NOMO-1 treated with dmso at 0.1 percent for 144 hours (cell line): ENCODE measurements around the gene GCNA.

Source experiments
- DNase-seq: peaks from one replicate; lab custom pipeline; 2025; ENCODE audit not compliant: unreplicated experiment; lab: John Stamatoyannopoulos, UW

The GCNA gene

DNA sequence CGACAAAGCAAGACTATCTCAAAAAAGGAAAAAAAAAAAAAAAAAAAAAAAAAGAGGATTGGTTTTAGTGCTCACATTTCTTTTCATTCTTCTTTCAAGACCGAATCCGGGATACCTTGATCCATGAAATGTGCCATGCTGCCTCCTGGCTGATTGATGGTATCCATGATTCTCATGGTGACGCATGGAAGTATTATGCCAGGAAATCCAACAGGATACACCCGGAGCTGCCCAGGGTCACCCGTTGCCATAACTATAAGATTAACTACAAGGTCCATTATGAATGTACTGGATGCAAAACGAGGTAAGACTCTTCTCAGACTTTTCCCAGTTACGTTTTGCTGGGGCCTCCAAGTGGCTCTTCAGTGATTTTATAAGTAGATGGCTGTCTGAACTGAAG, 34.0 kb downstream of the GCNA start:
- DNase-seq = no peak

DNA sequence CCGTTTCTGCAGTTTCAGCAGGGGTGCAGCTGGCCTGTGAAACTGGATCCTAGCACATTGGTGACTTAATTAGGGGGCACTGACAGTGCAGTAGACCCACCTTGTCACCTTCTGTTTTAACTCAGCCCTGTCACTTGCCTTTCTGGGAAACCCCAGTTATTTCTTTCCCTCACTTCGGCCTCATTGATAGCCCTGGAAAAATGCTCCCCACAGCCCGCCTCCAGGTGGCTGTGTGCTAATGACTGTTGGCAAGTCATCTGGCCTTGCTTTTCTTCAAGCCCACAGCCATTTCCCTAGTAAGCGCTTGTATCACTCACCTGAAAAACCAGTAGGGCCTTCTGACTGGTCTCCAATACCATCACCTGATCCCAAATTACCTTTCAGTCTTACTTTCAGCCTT, 36.8 kb downstream of the GCNA start:
- no peak for DNase-seq

DNA sequence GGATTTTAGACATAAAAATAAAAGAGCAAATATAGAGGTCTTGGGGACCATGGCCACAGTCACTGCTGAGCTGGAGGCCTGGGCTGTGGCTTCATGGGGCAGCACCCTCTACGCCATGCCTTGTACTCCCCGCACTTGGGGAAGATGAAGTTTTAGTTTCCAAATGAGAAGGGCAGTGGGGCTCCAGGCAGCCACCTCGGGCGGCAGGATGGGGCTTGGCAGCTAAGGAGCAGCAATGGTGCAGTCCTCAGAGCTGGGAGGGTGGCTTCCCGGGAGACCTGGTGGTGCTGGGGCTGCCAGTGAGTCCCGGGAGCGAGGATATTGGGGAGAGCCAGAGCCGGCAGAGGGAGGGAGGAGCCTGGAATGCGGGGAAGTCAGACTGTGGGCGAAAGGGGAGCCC, 37.7 kb downstream of the GCNA start:
- DNase-seq = no peak

DNA sequence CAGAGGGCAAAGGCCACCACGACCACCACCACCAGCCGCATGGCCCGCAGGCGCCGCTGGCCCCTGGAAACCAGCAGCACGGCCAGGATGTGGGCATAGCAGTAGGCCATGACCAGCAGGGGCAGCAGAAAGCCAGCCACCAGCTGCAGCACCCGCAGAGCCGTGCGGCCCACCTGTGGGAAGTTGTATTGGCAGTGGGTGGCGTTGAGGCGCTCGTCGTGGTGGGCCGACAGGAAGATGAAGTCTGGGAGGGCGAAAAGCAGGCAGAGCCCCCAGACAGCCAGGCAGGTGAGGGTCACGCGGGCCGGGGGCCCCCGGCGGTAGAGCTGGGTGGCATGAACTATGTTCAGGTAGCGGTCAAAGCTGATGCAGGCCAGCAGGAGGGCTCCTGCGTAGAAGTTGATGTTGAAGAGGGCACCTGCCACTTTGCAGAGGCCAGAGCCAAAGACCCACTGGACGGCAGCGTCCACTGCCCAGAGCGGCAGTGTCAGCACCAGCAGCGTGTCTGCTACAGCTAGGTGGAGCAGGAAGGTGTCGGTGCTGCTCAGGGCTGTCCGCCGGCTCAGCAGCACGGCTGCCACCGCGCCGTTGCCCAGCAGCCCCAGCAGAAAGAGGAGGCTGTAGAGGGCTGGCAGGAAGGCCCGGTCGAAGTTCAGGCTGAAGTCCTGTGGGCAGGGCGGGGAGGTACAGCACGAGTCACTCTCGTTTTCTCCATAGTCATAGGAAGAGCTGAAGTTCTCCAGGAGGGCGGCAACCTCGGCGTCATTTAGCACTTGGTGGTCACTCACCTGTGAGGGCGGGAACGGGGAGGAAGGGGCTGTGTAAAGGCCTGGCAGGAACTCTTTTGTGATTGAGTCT, 38.7 kb downstream of the GCNA start:
- DNase-seq = no peak

DNA sequence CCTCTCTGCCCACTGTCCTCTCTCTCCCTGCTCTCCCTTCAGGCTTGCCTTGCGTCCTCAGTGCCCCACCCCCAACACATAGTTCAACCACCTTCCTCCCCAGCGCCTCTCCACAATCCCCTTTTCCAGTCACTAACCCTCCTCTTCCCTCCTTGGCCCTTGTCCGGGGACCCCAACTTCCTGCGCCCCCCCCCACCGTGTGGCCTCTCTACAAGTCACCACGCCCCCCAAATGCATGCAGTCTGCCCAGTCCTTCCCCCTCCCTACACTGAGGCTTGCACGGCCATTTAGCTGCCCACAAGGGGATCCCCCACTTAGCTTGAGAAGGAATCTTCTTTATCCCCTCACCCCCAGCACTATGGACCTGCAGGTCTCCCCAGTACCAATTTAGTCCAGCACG, 39.5 kb downstream of the GCNA start:
- no peak for DNase-seq

DNA sequence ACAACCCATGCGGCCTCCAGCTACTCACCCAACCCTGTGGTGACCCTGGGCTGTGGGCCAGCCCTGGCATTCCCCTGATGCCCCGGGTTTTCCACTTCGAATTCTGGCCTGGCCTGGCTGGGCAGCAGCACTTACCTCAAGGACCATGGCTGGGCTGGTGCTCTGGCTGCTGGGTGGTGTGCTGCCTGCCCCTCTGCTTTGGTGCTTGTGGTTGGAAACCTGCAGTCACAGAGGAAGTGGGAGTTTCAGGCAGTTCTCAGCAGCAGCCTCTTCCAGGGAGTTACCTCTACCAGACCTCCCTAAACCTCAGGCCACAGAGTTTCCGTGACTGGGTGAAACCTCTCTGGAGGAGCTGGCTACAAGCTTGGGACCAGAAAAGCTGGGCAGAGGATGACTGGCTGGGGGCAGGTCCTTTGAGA, 40.1 kb downstream of the GCNA start, which contains the start of gene CXCR3:
CXCR3 (minus strand) TSS at position 209 of the 419 bp plus-strand sequence; CDS start at position 147, 62 bp downstream.
- peak; percentile 24 for DNase-seq

DNA sequence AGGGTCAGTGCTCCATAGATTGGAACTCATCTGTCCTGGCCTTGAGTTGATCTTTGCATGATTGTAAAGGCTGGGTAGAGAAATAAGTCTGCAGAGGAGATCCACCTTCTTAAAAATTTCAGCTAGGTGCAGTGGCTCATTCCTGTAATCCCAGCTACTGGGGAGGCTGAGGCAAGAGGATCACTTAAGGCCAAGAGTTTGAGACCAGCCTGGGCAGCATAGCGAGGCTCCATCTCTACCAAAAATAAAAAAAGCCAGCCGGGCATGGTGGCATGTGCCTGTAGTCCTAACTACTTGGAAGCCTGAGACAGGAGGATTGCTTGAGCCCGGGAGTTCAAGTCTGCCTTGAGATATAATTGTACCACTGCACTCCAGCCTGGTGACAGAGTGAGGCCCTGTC, 40.5 kb downstream of the GCNA start:
- no peak for DNase-seq

DNA sequence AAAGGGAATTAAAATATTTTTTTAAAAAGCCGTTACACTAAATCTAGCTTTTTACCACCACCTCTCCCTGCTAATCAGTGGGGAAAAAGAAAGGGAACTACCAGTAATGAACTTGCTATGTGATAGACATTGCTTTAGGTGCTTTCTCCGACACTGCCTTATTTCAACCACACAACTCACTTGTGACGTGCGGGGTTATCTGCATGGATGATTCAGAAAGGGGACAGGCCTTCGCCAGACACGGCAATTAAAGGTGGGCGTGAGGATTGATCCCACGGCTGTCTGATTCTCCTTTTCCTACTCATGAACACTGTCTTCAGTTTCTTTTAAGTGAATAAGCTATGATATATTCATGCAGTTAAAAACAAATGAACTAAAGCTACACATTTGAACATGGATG, 41.0 kb downstream of the GCNA start:
- no peak for DNase-seq

DNA sequence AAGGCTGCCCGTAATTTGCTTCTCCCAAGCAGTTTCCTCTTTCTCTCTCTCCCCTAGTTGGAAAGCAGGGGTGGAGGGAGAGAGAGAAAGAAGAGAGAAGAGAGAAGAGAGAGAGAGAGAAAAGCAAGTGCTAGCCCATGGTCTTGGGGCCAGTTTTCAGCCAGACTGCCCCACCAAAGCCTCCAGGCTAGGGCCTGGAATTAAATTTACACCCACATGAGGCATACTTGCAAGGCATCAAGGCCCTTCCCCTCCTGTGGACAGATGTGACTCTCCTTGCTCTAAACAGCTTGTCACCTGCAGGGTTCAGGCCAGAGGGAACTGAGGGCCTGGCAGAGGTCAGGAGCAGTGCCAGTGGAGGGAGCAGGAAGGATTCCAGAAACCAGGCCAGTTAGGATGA, 41.7 kb downstream of the GCNA start:
- no peak for DNase-seq

DNA sequence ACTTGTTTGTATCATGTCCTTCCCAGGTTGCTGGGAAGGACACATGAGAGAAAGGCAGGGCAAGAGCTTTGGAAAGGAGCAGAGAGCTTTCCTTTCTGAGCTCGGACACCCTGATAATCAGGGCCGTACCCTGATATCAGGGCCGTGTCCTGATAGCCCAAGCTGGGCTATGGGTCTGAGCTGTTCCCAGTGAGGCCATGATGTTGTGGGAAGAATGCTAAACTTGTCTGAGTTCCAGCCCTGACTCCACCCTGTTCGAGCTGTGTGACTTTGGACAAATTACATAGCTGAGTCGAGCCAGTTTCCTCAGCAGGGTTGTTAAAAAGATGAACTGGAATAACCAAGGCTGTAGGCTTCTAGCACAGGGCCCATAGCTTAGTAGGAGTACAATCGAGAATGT, 43.4 kb downstream of the GCNA start:
- no peak for DNase-seq

DNA sequence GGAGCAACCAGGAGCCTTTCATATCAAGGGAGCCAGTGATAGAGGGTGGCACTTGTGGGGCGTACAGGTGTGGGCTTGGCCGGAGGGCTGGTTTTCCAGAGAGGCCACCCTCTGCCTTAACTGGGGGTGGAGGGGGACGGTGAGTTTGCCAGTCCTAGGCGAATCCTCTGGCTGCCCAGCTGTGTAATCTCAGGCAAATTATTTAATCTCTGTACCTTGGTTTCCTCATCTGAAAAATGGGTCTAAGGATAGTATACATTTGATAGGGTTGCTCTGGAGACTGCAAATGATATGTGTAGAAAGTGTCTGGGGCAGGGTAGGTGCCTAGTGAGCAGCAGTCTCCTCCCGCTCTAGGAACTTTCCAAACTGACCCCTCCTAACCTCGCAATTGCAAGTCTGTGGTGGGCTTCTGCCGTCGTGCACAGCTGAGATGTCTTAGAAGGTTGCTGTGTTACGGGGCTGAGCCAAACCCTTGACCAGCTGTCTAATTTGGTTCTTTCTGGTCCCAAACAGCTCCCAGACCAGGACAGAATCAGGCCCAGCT, 43.9 kb downstream of the GCNA start:
- DNase-seq = no peak

DNA sequence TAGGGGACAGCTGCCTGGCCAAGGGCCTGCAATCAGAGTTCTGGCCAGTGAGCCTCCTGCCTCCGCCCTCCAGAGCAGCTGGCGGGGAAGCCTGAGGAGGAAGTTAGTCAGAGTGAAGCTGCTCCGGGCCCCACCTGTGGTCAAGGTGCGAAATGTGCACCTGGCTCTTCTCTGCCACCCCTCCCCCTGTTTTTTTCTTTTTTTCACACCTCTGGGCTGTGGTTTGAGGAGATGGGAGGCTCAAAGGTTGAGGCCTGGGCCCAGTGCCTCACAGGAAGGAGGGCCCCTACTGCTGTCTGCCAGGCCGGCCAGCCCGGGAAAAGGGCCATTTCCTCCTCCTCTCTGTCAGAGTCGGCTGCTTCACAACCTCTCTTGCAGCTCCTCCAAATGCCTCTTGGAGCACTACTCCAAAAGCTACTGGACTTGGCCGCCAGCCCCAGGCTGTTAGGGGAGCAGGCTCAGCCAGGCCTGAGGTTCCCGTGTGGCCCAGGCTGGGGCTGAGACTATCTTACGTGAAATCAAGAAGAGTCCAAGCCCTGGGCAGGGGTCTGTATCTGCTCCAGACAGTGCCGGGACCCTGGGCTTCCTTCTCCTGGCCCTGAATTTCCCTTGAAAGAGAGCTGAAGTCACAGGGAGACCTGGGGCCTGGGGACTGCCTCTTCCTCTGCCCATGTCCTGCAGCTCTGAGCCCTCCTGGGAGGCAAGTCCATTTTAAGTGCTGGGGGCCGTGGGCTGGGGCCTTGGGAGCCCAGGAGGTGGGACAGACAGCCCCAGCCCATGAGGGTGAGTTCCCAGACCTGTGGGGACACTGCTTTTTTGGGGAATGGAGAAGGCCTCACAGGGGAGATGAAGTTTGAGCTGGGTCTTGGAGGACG, 44.6 kb downstream of the GCNA start:
- DNase-seq = peak; percentile 31

DNA sequence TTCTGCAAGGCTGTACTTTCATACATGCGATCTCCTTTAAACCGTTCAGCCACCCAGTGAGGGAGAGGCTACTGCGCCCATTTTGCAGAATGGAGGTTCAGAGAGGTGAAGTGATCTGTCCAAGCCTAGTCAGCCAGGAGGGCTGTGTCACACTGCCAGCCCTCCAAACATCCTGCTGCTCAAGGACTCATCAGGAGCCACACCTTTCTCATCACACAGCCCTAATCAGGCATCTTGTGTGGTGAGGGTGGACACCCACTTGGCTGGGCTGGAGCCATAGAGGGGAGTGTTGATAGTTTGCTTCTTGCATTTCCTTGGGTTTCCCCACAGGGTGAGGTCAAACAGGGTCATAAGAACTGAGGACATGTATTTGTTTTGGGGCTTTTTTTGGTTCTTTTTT, 45.5 kb downstream of the GCNA start:
- DNase-seq = no peak

DNA sequence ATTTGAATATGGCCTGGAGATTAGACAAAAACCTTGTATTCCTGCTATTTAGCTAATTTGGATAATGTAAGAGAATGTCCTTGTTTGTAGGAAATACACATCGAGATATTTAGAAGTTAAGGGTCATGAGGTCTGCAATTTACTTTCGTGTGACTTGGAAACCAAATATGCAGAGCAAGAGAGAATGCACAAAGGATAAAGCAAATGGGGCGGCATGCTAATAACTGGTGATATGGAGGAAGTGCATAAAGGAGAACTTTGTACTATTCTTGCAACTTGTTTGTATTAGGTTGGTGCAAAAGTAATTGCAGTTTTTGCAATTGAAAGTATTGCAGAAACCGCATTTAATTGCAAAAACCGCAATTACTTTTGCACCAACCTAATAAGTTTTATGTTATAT, 47.2 kb downstream of the GCNA start:
- DNase-seq = no peak

DNA sequence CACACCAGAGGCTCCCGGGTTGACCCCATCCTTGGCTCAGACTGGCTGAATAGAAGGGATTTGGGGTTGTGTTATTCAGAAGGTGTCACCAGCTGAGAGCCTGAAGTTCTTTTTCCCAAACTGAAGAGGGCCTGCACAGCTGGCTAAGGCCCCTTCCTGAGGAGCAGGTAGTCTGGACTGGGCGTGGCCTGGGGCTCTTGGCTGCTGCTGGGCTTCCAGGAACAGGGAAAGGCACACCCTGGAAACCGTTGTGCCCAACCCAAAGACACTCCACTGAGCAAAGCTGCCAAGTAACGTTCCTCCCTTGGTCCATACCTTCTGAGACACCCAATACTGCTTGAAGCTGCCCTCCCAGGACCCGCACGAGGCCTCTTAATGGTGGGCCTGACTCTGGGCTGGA, 48.3 kb downstream of the GCNA start:
- DNase-seq = no peak

DNA sequence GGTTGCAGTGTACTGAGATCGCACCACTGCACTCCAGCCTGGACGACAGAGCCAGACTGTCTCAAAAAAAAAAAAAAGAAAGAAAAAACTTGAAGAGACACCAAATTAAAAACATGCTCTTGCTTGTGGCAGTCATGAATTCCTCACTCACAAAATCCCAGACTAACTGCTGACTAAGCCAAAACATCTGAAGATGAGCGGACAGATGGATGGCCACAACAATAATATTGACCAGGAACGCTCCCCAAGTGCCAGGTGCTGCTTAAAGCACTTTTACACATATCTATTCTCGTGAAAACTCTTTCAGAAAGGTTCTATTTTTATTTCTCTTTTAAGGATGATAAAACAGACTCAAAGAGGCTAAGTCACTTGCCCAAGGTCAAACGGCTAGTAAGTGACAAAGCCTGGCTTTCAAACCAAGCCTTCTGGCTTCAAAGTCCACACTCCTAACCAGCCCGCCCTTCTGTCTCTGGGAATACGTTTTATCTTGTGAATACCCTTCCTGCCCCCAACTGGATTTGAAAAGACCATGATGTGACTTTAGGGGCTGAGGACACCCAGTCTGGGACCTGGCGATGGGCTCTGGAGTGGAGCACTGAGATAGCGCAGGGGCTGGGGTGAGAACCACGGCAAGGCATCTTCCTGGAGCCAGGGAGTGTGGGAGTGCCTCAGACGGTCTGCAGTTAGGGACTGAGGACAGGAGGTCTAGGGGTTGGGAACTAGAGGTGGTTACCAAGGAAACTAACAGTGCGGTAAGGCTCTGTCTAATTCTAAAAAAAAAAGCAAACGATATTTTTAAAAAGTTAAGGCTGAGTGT, 49.6 kb downstream of the GCNA start:
- DNase-seq = no peak

DNA sequence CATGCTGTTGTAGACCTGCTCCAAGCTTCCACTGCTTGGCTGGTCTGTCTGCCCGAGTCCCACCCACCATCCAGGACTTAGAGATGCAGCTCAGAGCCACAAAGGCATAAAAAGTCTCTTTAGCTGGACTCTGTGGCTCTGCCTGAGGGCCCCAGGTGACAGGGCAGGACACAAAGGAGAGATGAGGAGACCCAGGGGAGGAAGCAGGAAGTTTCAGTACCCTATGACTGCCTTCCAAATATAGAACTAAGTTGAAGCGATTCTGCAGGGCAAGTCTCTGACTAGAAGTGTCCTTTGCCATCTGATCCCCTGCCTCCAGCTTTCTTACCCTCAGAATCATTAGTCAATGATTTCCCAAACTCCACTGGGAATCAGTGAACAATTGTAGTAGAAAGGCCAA, 51.2 kb downstream of the GCNA start:
- DNase-seq = no peak

DNA sequence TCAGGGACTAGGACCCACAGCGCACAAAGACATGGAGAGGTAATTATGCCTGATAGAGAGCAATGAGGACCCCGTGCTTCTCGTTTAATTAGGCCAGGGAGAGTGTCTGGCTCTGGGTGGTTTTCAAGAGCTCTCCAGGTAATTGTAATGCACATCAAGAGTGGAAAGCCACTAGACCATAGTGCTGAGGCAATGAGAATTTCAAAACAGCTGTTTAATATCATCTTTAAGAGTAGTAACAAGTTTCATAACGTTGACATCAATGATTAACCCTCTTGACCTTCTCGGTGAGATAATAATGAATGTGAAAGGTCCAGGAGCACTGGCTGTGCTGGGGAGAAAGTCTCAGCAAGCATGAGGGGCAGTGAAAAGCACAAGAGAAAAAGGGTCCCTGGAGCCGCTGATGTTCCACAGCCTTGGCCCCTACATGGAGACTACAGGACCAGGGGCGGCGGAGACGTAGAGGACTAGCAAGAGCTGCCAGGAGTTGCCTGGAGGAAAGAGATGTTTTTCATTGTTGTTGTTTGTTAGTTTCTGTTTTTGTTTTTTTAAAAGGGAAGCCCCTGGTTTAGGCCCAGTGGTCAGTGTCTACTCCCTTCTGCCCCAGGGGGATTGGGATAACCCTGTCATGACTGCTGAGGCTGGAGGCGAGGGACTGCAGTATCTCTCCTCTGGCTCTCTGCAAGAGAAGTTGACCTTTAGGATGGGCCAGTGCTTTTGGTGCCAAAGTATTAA, 54.9 kb downstream of the GCNA start:
- no peak for DNase-seq

DNA sequence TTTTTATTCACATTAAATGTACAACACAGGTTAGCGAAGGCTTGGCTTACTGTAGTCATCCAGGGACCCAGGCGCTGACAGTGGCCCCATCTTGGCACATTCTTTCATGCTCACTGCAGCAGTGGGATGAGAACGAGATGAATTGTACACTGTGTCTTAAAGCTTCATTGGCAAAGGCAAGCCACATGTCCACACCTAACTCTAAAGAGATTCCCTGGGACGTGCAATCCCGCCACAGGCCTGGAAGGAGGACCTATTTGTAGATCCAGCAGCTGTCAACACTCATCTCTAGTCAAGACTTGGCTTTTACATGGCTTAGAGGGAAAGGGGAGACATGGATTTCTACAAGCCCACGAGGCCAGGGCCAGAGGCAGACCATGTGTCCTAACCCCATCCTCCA, 56.1 kb downstream of the GCNA start:
- DNase-seq = no peak
